Fibroblast of lung (primary cell): ENCODE measurements around the gene PCDH15.

Experiments used
- CTCF ChIP-seq, 2 donors: IDR thresholded peaks in 1 of 2; conservative IDR thresholded peaks in 1 of 2; 1 replicate in 1 of 2; 2 replicates in 1 of 2; pipeline ENCODE4 v1.5.1; 2011 to 2012; ENCODE audit warnings: low read length in 2 of 2, control low read depth in 1 of 2, inconsistent platforms in 1 of 2, low read depth in 1 of 2, mild to moderate bottlenecking in 1 of 2
- EZH2 ChIP-seq: IDR thresholded peaks from 2 replicates; pipeline ENCODE4 v1.5.1; 2012; ENCODE audit warnings: low read length, control low read depth, mild to moderate bottlenecking; ENCODE audit errors: missing control alignments

DNA sequence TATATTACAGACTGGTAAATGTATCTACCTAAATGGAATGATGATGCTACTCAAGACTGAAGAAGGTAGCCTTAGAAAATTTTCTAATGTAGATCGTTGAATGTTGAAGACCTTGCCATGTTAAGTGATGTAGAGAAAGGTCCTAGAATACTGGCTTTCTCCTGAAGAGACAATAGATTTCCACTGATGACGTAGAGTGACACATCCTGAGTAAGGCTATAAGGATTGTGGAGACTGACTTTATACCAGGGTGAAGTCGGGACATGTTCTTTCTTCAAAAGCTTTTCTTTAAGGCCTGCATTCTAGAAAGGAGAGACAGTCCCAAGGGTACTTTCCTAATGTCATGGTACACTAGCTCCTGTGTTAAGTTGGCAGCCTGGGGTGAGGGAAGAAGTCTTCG, 58.6 kb downstream of the PCDH15 start:
- TF ChIP-seq EZH2 (no peak), CTCF (conservative IDR thresholded peaks at IDR 0.05 in 1 of 2, IDR thresholded peaks at IDR 0.05 in 1 of 2; ENCODE audit: low read depth in 1 of 2, low read length in 2 of 2) (no peak)
